ENCODE data around the gene SUSD5.
"Not testable (repeated sequence)": the region's sequence is repeated elsewhere in the genome, so short reads cannot be mapped to it uniquely, and the experiment has no call there.

The SUSD5 gene

GRCh38 chr3:33117461-33117860, 101.1 kb downstream of the SUSD5 start:
- H3K36me3 ChIP-seq, result peaks cover 18% of the 10 kb centered on the region
- no peak overlapping the region for H3K27ac ChIP-seq
- no peak for DNase-seq
- H3K9me3 ChIP-seq (ENCODE audit: severe bottlenecking), result no peaks in the 10 kb centered on the region
- H3K4me3 ChIP-seq (ENCODE audit: low read depth, low read length), result no peak overlapping the region
- no peak for TF ChIP-seq CTCF (IDR thresholded peaks at IDR 0.05; ENCODE audit: low read depth, low read length)
- no peaks in the 10 kb centered on the region for H3K27me3 ChIP-seq (ENCODE audit: insufficient read depth, low read depth, severe bottlenecking)

DNA sequence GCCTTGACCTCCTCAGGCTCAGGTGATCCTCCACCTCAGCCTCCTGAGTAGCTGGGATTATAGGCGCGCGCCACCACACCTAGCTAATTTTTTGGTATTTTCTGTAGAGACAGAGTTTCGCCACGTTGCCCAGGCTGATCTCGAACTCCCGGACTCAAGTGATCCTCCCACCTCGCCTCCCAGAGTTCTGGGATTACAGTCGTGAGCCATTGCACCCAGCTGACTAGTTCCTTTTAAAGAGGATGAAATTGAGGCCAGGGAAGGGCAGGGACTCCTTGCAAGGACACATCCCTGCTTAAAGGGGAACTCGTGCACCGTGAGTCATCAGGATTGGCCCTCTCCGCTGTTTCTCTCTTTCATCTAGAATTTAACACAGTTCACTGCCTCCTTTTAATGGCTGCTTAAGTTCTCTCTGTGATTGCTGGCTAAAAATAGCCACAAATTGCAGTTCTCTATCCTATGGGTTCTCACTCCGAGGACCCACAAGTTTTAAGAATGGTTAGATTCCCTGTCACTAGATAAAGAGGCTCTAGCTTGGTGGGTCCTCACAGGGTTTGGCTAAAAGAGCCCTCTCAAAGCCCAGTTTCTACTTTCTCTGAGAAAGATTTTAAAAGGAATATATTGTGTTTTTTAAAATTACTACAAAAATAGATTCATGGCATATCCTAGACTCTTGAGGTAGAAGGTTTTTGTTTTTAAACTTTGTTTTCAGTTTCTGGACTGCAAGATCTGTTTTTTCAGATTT, 103.4 kb downstream of the SUSD5 start:
- Histone ChIP-seq H3K4me3 (ENCODE audit: low read depth, low read length) (no peak overlapping the region), H3K27ac (no peak overlapping the region), H3K36me3 (peaks cover 7% of the 10 kb centered on the region), H3K9me3 (ENCODE audit: severe bottlenecking) (no peaks in the 10 kb centered on the region), H3K27me3 (ENCODE audit: insufficient read depth, low read depth, severe bottlenecking) (no peaks in the 10 kb centered on the region)
- no peak for DNase-seq
- no peak for TF ChIP-seq CTCF (IDR thresholded peaks at IDR 0.05; ENCODE audit: low read depth, low read length)

GRCh38 chr3:33114622-33115023, 104.0 kb downstream of the SUSD5 start:
- no peak overlapping the region; the same call in 1 of the 2 replicates for H3K27ac ChIP-seq
- no peak for DNase-seq
- H3K27me3 ChIP-seq (ENCODE audit: insufficient read depth, low read depth, severe bottlenecking), result no peaks in the 10 kb centered on the region
- peak overlapping the region; percentile 78 for H3K4me3 ChIP-seq (ENCODE audit: low read depth, low read length)
- no peaks in the 10 kb centered on the region for H3K9me3 ChIP-seq (ENCODE audit: severe bottlenecking)
- no peak for TF ChIP-seq CTCF (IDR thresholded peaks at IDR 0.05; ENCODE audit: low read depth, low read length)
- H3K36me3 ChIP-seq, result peaks cover 6% of the 10 kb centered on the region

DNA sequence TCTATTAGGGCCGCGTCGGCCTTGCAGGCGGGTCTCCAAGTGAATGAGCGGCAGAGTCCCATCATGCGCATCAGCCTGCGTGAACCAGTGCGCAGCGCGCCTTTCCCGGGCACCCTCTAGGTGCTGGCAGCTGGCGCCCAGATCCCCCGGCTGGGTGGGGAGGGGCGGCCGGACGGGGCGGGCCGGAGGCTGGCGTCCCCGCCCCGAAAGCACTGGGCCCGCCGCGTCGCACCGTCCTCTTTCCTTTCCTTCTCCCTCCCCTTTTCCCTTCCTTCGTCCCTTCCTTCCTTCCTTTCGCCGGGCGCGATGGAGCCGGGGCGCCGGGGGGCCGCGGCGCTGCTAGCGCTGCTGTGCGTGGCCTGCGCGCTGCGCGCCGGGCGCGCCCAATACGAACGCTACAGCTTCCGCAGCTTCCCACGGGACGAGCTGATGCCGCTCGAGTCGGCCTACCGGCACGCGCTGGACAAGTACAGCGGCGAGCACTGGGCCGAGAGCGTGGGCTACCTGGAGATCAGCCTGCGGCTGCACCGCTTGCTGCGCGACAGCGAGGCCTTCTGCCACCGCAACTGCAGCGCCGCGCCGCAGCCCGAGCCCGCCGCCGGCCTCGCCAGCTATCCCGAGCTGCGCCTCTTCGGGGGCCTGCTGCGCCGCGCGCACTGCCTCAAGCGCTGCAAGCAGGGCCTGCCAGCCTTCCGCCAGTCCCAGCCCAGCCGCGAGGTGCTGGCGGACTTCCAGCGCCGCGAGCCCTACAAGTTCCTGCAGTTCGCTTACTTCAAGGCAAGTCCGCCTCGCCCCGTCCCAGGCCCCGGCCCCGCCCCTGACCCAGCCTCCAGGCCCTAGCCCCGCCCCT, 104.6 kb downstream of the SUSD5 start, which contains the start of gene CRTAP:
Gene CRTAP, plus strand, starts transcription at position 243 of the 850 bp plus-strand sequence. Its CDS starts 64 bp downstream, at position 307.
- H3K27ac ChIP-seq, result peak within 1 kb of the TSS; percentile 88

DNA sequence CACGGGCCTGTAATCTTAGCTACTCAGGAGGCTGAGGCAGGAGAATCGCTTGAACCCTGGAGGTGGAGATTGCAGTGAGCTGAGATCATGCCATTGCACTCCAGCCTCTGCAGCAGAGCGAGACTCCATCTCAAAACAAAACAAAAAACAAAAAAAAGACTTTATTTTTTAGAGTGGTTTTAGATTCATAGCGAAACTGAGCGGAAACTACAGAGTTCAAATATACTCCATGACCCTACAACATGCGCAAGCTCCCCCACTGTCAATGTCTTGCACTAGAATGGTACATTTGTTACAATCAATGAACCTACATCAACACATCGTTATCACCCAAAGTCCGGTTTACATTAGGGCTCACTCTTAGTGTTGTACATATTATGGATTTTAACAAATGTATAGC, 107.0 kb downstream of the SUSD5 start:
- no peak for DNase-seq
- Histone ChIP-seq H3K9me3 (ENCODE audit: severe bottlenecking) (no peaks in the 10 kb centered on the region), H3K27ac (no peak overlapping the region), H3K27me3 (ENCODE audit: insufficient read depth, low read depth, severe bottlenecking) (no peaks in the 10 kb centered on the region), H3K4me3 (ENCODE audit: low read depth, low read length) (no peak overlapping the region), H3K36me3 (peaks cover 3% of the 10 kb centered on the region)
- TF ChIP-seq CTCF (IDR thresholded peaks at IDR 0.05; ENCODE audit: low read depth, low read length), result no peak

More for the DNA sequence above, 104.6 kb downstream of the SUSD5 start, which contains the start of gene CRTAP:
- H3K9me3 ChIP-seq (ENCODE audit: severe bottlenecking), result no peaks in the 10 kb centered on the region
- no peak for TF ChIP-seq CTCF (IDR thresholded peaks at IDR 0.05; ENCODE audit: low read depth, low read length)
- H3K36me3 ChIP-seq, result peaks cover 6% of the 10 kb centered on the region
- peak; percentile 90 for DNase-seq
- H3K27me3 ChIP-seq (ENCODE audit: insufficient read depth, low read depth, severe bottlenecking), result no peaks in the 10 kb centered on the region
- H3K4me3 ChIP-seq (ENCODE audit: low read depth, low read length), result peak within 1 kb of the TSS; percentile 78

DNA sequence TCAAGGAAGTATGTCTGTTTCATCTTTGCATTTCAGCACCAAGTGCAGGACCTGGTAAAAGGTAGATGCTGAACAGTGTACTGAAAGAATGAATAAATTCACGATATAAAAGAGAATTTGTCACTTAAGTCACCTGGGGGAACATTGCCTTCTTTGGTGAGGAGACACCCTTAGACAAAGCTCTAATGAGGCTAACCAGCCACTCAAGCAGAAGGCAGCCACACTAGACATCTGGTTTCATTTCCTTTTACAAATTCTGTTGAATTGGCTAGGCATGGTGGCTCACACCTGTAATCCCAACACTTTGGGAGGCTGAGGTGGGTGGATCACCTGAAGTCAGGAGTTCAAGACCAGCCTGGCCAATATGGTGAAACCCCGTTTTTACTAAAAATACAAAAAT, 111.8 kb downstream of the SUSD5 start:
- H3K4me3 ChIP-seq (ENCODE audit: low read depth, low read length); H3K9me3 ChIP-seq (ENCODE audit: severe bottlenecking); H3K27ac ChIP-seq; H3K27me3 ChIP-seq (ENCODE audit: insufficient read depth, low read depth, severe bottlenecking); DNase-seq; H3K36me3 ChIP-seq: not testable (repeated sequence)

Data from WERI-Rb-1 (cell line).